SK-N-MC (cell line): ENCODE data around the gene PRXL2A.
"Not testable (repeated sequence)": the region's sequence is repeated elsewhere in the genome, so short reads cannot be mapped to it uniquely, and the experiment has no call there.

ENCODE experiments used
- EZH2 ChIP-seq: fragments of 200-600 bp; sonication (generic); IDR thresholded peaks from one replicate; pipeline ENCODE4 v1.6.1; 2017; ENCODE audit warnings: antibody characterized with exemption
- FOXP2 ChIP-seq: optimal IDR thresholded peaks from 2 replicates; pipeline ENCODE3; 2011; ENCODE audit warnings: mild to moderate bottlenecking, moderate library complexity; ENCODE audit not compliant: insufficient read depth; ENCODE audit errors: extremely low read length, control extremely low read depth
- POLR2AphosphoS5 ChIP-seq: IDR thresholded peaks from 2 replicates; pipeline ENCODE4 v1.6.1; 2012; ENCODE audit warnings: mild to moderate bottlenecking, low read depth, low read length, borderline replicate concordance

- not testable (repeated sequence) for TF ChIP-seq POLR2AphosphoS5, FOXP2, EZH2
Measured at GRCh38 chr10:80480373-80480772, 72.0 kb downstream of the PRXL2A start.
